GM21786 (cell line): ENCODE results near the gene INHBA.

Source experiments
- ATAC-seq: cut with Tn5 transposase; IDR thresholded peaks from one replicate; pipeline ENCODE4 v1.9.1; 2021; ENCODE audit not compliant: unreplicated experiment

Gene INHBA

DNA sequence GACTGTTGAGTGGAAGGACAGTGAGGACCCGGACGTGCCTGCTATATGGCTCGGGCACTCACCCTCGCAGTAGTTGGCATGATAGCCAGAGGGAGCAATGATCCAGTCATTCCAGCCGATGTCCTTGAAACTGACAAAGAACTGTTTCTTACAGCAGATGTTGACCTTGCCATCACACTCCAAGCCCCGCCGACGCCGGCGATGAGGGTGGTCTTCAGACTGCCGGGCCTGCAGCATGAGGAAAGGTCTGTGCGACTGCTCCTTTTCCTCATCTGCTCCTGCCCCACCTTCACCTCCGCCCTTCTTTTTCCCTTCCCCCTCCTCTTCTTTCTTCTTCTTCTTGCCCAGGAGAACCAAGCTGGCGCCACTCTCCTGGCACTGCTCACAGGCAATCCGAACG, 13.1 kb downstream of the INHBA start:
- ATAC-seq, result no peak

DNA sequence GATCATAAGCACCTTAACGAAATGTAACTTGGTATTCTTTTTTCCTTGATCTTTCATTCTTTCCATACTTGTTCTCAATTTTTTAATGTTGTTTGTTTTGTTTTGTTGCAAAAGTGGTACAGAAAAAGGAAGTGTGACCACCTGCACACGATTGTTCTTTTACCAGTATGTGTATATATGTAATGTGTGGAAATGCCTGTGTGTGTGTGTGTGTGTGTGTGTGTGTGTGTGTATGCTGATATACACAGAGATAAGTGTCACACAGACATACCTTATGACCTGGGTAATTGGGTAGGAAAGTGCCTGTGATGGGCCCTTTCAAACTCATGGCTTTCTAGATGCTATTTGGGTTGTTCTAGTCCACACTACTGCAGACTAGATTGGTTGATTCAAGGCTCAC, 14.0 kb downstream of the INHBA start:
- no peak for ATAC-seq

GRCh38 chr7:41688012-41688625, 14.8 kb downstream of the INHBA start:
- no peak for ATAC-seq

DNA sequence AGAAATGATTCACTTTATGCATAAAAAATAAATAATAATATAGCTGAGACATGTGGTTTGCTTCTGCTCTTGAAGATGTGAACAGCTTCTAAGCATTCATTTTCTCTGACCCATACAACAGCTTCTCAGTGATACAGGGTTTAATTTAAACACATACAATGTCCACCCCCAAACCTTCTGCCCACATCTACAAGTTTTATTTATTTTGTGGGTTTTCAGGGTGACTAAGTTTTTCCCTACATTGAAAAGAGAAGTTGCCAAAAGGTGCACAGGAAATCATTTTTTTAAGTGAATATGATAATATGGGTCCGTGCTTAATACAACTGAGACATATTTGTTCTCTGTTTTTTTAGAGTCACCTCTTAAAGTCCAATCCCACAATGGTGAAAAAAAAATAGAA, 17.2 kb downstream of the INHBA start:
- no peak for ATAC-seq

- ATAC-seq, result no peak
Observed at GRCh38 chr7:41682422-41682821, 20.5 kb downstream of the INHBA start.

GRCh38 chr7:41679566-41679965, 23.3 kb downstream of the INHBA start:
- ATAC-seq, result no peak

DNA sequence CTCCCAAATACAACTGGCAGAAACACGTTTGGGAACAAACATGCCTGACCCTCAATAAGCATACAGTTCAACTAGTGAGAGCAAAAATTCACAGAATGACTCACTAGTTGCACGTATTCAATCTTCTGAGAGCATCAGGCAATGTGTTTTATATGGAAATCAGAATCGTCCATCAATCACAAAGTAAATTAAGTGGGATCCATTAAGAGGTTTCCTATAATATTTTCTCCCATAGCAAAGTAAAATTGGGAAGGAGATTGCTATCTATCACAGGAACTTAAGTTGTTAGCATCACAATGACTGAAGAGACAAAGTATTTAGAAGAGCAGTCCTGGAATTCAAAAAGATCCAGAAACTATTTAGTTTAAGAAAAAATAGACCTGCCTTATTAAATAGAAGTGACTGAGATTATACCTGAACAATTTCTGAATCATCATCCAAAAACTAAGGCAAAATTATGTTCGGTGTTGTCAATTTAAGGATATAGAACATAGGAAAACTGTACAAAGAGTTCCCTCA, 28.3 kb downstream of the INHBA start:
- ATAC-seq, result no peak

DNA sequence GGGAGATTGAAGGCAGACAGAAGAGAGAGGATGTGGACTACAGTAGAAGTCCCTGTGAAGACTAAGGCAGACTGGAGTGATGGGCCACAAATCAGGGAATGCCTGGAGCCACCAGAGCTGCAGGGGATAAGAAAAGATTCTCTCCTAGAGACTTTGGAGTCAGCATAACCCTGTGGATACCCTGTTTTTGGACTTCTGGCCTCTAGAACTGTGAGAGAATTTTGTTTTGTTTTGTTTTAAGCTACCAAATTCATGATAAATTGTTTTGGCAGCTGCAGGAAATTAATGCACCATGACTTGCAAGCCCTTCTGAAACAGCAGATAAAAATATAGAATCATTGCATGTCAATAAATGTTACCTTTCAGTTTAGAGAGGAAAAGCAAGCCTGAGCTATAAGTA, 41.3 kb downstream of the INHBA start:
- no peak for ATAC-seq

DNA sequence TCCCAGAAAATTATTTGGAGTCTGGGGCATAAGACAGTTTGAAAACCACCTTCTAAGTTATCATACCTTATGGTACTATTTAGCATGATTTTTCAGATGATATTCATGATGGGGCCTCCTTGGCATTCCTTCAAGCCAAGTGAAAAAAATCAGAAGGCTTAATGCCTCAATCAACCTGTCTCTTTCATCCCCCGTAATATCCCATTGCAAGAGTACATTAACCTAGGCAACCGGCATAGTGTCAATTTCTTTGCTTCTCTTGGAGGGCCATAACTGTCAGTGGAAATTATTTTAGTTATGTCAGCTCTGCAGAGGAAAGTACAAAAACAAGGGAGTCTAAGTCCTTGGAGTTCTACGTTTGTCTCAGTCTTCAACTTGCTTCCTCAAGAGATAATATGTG, 43.4 kb downstream of the INHBA start:
- no peak for ATAC-seq

DNA sequence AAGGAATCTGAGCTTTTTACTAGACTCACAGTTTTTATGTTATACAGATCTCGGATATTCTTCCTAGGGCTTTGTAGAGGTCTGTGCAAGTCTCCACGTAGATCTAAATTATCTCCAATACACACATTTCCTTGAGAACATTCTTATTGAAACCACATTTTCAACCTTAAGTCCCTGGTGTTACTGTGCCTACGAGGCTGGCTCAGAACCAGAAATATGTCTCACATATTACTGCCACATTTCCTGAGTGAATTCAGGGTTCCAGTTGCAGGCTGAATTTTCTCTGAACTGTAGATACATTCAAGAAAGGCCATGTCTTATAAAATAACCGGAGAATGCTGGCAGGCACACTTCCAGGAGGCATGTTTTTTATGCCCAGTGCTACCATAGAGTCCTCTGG, 46.5 kb downstream of the INHBA start:
- ATAC-seq, result no peak

- no peak for ATAC-seq
Observed at GRCh38 chr7:41655426-41655825, 47.5 kb downstream of the INHBA start.

DNA sequence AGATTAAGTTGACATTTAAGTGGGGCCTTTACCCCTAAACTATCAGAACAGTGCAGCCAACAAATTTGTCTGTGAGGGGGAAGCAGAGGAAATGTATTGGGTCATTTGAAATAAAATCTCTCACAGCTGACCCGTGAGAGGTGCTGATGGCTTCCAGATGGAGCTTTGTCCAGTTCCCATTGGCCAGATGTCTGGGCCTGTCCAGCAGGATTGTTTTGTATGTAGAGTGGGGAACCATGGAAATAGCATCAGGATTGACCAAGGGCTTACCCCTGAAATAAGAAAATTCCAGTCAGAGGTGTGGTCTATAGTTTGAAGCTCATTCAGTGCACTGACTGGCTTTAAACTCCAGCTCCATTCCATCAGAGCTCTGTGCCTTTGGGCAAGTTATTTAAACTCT, 50.6 kb downstream of the INHBA start:
- ATAC-seq, result no peak

DNA sequence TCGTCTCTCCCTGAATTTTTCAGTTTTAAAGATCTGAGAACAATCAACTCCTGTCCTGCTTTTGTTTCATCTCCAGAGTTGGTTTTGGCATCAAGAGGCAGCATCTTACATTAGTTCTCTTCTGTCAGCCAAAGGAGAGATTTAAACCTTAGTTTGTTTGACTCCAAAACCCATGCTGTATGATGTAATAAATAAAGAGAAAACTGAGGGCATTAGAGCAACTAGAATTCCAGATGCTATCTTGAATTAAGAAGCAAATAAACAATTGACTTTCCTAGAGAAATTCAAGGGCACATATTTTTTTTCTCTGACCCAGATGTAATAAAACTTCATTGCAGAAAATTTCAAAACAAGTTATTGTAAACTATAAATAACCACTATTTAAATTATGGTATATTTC, 54.4 kb downstream of the INHBA start:
- ATAC-seq, result no peak

- no peak for ATAC-seq
Observed at GRCh38 chr7:41643616-41644015, 59.3 kb downstream of the INHBA start.

DNA sequence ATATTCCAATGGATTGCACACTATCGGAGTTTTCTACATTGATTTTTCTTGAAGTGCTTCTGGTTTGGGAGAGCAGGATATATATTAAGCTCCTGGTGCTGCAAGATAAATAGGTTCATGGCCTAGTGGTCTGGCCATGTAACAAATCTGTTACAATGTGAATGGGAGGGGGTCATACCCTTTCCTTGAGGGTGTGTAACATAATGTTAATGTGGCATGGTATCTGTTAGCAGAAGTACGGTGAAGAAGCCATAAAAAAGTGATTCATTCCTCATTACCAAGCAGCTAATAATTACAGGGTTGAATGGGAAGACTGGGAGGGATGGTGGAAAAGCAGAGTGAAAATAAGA, 61.2 kb downstream of the INHBA start:
- no peak for ATAC-seq

GRCh38 chr7:41641011-41641664, 61.8 kb downstream of the INHBA start:
- ATAC-seq, result no peak

DNA sequence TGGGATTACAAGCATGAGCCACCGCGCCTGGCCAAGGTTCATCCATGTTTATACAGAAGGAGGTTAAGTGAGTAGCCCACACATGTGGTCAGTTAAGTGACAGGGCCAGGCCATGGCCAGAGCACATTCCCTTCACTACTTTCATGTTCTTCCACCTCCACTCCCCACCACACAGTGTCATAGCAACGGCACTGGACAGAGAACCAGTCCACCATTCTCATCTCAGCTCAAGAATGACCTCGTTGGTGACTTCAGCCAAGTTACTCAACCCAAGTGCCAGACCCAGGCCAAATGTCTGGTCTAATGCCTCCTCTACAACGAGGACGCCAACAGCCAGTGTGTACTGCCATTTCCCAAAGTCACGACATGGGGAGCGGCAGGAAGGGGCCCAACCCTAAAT, 62.4 kb downstream of the INHBA start:
- no peak for ATAC-seq

GRCh38 chr7:41637049-41637448, 65.8 kb downstream of the INHBA start:
- no peak for ATAC-seq
